ENCODE results near the gene CERK.

DNA sequence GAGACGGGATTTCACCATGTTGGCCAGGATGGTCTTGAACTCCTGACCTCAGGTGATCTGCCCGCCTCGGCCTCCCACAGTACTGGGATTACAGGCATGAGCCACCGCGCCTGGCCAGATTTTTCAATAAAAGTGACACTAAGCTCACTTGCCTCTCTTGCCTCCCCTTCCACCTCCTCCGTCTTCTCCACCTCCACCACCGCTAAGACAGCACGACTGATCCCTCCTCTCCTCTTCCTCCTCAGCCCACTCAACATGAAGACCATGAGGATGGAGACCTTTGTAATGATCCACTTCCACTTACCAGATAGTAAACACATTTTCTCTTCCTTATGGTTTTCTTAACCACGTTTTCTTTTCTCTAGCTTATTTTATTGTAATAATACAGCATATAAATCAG, 14.2 kb downstream of the CERK start:
- no peak for TF ChIP-seq TCF7L2 (IDR thresholded peaks at IDR 0.05; ENCODE audit: low read depth, low read length)
- TF ChIP-seq, protein P1, sequence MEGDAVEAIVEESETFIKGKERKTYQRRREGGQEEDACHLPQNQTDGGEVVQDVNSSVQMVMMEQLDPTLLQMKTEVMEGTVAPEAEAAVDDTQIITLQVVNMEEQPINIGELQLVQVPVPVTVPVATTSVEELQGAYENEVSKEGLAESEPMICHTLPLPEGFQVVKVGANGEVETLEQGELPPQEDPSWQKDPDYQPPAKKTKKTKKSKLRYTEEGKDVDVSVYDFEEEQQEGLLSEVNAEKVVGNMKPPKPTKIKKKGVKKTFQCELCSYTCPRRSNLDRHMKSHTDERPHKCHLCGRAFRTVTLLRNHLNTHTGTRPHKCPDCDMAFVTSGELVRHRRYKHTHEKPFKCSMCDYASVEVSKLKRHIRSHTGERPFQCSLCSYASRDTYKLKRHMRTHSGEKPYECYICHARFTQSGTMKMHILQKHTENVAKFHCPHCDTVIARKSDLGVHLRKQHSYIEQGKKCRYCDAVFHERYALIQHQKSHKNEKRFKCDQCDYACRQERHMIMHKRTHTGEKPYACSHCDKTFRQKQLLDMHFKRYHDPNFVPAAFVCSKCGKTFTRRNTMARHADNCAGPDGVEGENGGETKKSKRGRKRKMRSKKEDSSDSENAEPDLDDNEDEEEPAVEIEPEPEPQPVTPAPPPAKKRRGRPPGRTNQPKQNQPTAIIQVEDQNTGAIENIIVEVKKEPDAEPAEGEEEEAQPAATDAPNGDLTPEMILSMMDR (IDR thresholded peaks at IDR 0.05), result no peak
- no peak for TF ChIP-seq SIN3A (IDR thresholded peaks at IDR 0.05; ENCODE audit: borderline replicate concordance, insufficient read depth, low read depth, low read length)
